Prostate gland (tissue), 2 donors: Measurements from ENCODE around the gene ZEB2. TPM values are rescaled to one million over a fixed set of nuclear protein-coding genes. Genes with fewer than 3 reads are reported as not detected.

ENCODE experiments used
- DNase-seq: peaks from one replicate; pipeline ENCODE4 v3.0.0-alpha.2; 2019; ENCODE audit warnings: low spot score
- H3K27ac ChIP-seq, 2 donors: fragments of 200-600 bp; sonication (generic); 2 replicates each; pipeline ENCODE4 v1.5.1; 2017 to 2019
- H3K27me3 ChIP-seq: fragments of 200-600 bp; sonication (generic); replicated peaks from 2 replicates; pipeline ENCODE4 v1.5.1; 2019; ENCODE audit not compliant: insufficient read depth
- H3K36me3 ChIP-seq, 2 donors: fragments of 200-600 bp; sonication (generic); 1 replicate in 1 of 2; 2 replicates in 1 of 2; pipeline versions ENCODE4 v1.5.1 to v1.8.1; 2017 to 2019
- H3K4me1 ChIP-seq: fragments of 200-600 bp; sonication (generic); replicated peaks from 2 replicates; pipeline ENCODE4 v1.5.1; 2019
- H3K4me3 ChIP-seq, 2 donors: fragments of 200-600 bp; sonication (generic); 2 replicates each; pipeline ENCODE4 v1.5.1; 2017 to 2019
- H3K9me3 ChIP-seq: fragments of 200-600 bp; sonication (generic); 2 replicates; pipeline ENCODE4 v1.5.1; 2017
- POLR2A ChIP-seq: fragments of 450-650 bp; IDR thresholded peaks from one replicate; pipeline ENCODE4 v1.6.1; 2016; ENCODE audit warnings: antibody characterized with exemption, mild to moderate bottlenecking
- POLR2AphosphoS5 ChIP-seq: sonication (generic); formaldehyde crosslinking; IDR thresholded peaks from one replicate; pipeline ENCODE4 v1.6.1; 2017; ENCODE audit warnings: antibody characterized with exemption
- WGBS: methylation state at CpG from one replicate; pipeline ENCODE4 v1.1.5; 2018; 5-methylcytosine and 5-hydroxymethylcytosine counted together
- intact Hi-C: fragments of 100-400 bp; cut with DNase I; formaldehyde crosslinking; loops from one replicate; pipeline ENCODE4 v1.14.2; 2022
- total RNA-seq, 2 donors: library from RNA; depleted of rRNA; stranded (reverse); fragments of >200 nt; gene quantifications; one replicate each; pipeline ENCODE4 v1.1.0, GENCODE V29; 2016
- TF ChIP-seq, protein P1 (sequence below), 4 experiments: fragments of 200-600 bp in 2 of 4; fragments of 450-650 bp in 2 of 4; sonication (generic) in 2 of 4; IDR thresholded peaks; 1 replicate in 3 of 4; 2 replicates in 1 of 4; pipeline ENCODE4 v1.5.1; 2016 to 2019; ENCODE audit warnings: antibody characterized with exemption in 4 of 4, mild to moderate bottlenecking in 2 of 4, moderate library complexity in 2 of 4

The ZEB2 gene
- total RNA-seq, 2 donors from 2014 or later = 13.1 to 80.4 TPM

DNA sequence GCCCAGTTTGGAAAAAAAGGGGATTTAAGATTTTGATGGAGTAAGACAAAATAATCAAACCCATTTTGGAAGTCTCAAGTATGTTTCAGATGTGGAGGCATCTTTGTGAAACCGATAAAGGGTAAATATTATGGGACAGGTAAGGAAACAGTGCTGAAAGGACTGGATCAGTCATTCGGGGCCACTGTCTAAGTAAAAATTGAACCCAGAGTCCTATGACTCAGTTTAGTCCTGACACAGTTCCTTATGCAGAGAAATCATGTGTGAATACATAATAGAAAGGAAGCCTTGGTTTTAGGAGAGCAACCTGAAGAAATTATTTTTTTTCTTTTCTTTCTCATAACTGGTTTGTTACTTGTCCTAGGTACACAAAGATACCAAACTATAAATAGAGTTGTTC, 15.4 kb upstream of the ZEB2 start:
- no peak for DNase-seq
- WGBS = 97% methylated on average over 2 of the region's 2 CpGs
- TF ChIP-seq, protein P1, sequence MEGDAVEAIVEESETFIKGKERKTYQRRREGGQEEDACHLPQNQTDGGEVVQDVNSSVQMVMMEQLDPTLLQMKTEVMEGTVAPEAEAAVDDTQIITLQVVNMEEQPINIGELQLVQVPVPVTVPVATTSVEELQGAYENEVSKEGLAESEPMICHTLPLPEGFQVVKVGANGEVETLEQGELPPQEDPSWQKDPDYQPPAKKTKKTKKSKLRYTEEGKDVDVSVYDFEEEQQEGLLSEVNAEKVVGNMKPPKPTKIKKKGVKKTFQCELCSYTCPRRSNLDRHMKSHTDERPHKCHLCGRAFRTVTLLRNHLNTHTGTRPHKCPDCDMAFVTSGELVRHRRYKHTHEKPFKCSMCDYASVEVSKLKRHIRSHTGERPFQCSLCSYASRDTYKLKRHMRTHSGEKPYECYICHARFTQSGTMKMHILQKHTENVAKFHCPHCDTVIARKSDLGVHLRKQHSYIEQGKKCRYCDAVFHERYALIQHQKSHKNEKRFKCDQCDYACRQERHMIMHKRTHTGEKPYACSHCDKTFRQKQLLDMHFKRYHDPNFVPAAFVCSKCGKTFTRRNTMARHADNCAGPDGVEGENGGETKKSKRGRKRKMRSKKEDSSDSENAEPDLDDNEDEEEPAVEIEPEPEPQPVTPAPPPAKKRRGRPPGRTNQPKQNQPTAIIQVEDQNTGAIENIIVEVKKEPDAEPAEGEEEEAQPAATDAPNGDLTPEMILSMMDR (IDR thresholded peaks at IDR 0.05) = no peak
- TF ChIP-seq POLR2A (no peak), POLR2AphosphoS5 (no peak)
- no peaks in the 10 kb centered on the region for H3K27me3 ChIP-seq
- H3K27ac ChIP-seq = no peak overlapping the region
- H3K4me1 ChIP-seq = no peaks in the 10 kb centered on the region
- intact Hi-C loops = no loop called here
- H3K36me3 ChIP-seq = no peaks in the 10 kb centered on the region
- no peak overlapping the region for H3K4me3 ChIP-seq
- no peaks in the 10 kb centered on the region for H3K9me3 ChIP-seq

DNA sequence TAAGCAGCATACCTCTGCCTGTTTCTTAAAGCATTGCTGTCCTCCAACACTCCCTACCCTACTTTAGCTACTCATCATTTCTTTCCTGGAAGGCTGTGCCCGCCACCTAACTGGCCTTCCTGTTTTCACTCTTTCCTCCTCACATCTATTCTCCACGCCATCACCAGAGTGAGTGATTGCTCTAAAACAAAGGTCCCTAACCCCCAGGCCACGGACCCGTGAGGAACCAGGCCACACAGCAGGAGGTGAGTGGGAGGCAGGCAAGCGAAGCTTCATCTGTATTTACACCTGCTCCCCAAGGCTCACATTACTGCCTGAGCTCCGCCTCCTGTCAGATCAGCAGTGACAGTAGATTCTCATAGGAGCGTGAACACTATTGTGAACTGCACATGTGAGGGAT, 13.3 kb upstream of the ZEB2 start:
- Histone ChIP-seq H3K9me3 (no peaks in the 10 kb centered on the region), H3K4me3 (no peak overlapping the region), H3K27ac (no peak overlapping the region), H3K27me3 (no peaks in the 10 kb centered on the region), H3K4me1 (no peaks in the 10 kb centered on the region), H3K36me3 (no peaks in the 10 kb centered on the region)
- TF ChIP-seq POLR2AphosphoS5 (no peak), POLR2A (no peak)
- TF ChIP-seq, protein P1 (IDR thresholded peaks at IDR 0.05) = no peak
- WGBS = 81% methylated on average over 7 of the region's 7 CpGs
- no peak for DNase-seq
- intact Hi-C loops = no loop called here

DNA sequence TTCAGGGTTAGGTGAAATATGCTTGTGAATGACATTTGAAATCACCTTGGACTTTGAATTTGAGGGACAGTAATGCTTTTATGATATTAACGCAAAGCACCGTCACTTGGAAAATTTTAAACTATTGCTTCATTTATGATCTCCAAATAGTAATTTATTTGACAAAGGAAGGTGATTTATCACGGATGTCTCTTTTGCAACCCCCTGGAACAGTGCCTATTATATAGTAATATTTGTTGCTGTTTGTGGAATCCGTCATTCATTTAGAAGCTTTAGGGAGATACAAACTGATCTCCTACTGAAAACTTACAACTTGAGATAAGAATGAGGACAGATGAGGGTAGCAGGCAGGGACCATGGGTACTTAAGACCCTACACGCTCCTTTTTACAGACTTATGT, 10.7 kb upstream of the ZEB2 start:
- no peaks in the 10 kb centered on the region for H3K36me3 ChIP-seq
- no peak overlapping the region for H3K4me3 ChIP-seq
- 81% methylated on average over 5 of the region's 5 CpGs for WGBS
- H3K9me3 ChIP-seq = no peaks in the 10 kb centered on the region
- no peak overlapping the region for H3K27ac ChIP-seq
- intact Hi-C loops = no loop called here
- no peaks in the 10 kb centered on the region for H3K4me1 ChIP-seq
- no peaks in the 10 kb centered on the region for H3K27me3 ChIP-seq
- DNase-seq = no peak
- TF ChIP-seq POLR2AphosphoS5 (no peak), POLR2A (no peak)
- TF ChIP-seq, protein P1 (IDR thresholded peaks at IDR 0.05) = no peak

DNA sequence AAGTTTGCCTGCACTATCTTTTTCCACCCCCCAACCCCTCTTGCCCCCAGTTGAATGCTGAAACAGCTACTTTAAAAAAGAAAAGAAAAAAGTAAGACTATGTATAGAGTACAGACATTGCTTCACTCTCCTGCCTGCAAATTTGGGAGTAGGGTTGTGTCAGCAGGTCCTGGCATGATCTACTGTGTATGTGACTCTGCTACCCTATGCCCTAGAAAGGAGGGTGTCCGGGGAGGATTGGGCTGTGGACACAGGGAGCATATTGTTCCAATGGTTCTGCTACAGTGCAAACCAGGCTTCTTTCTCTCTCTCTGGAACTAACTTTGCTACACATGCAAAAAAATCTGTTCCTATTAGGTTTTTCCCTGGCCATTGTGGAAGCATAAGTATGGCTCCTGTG, 9.9 kb upstream of the ZEB2 start:
- intact Hi-C loops = no loop called here
- DNase-seq = no peak
- 52% methylated on average over 1 of the region's 1 CpG for WGBS
- H3K4me1 ChIP-seq = no peaks in the 10 kb centered on the region
- H3K4me3 ChIP-seq = no peak overlapping the region
- no peak overlapping the region for H3K27ac ChIP-seq
- TF ChIP-seq POLR2A (no peak), POLR2AphosphoS5 (no peak)
- TF ChIP-seq, protein P1 (IDR thresholded peaks at IDR 0.05) = no peak
- no peaks in the 10 kb centered on the region for H3K9me3 ChIP-seq
- no peaks in the 10 kb centered on the region for H3K36me3 ChIP-seq
- no peaks in the 10 kb centered on the region for H3K27me3 ChIP-seq

DNA sequence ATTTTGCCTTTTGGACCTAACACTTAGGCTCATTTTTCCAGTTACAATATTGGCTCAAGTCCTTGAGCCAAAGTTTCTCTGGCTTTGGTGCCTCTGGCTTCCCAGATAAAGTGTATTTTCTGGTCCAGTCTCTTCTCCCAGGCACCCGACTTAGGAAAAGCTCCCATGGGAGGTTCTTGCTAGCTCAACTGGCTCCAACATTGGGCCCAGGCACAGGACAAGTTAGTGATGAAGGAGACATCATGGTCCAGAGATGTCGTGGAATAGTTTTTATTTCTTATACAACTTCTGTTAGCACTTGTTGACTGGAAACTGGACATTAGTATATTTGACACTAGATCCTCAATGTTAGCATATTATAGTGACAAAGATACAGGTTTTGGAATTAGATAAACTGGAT, 8.2 kb upstream of the ZEB2 start:
- no peak overlapping the region for H3K4me3 ChIP-seq
- H3K27ac ChIP-seq = no peak overlapping the region
- no peak for DNase-seq
- no peaks in the 10 kb centered on the region for H3K9me3 ChIP-seq
- H3K27me3 ChIP-seq = no peaks in the 10 kb centered on the region
- H3K4me1 ChIP-seq = no peaks in the 10 kb centered on the region
- 72% methylated on average over 2 of the region's 2 CpGs for WGBS
- no peaks in the 10 kb centered on the region for H3K36me3 ChIP-seq
- TF ChIP-seq POLR2A = no peak
- intact Hi-C loops = no loop called here
